IMR-90 (cell line): Measurements from ENCODE around the gene VSX2.

Experiments used
- CTCF ChIP-seq: conservative IDR thresholded peaks from 2 replicates; pipeline ENCODE4 v1.5.1; 2012; ENCODE audit warnings: mild to moderate bottlenecking, low read depth, low read length, improper control_type of control experiment
- MAZ ChIP-seq: IDR thresholded peaks from 2 replicates; pipeline ENCODE4 v1.6.1; 2012; ENCODE audit warnings: low read depth, mild to moderate bottlenecking, low read length, improper control_type of control experiment, moderate library complexity, borderline replicate concordance

DNA sequence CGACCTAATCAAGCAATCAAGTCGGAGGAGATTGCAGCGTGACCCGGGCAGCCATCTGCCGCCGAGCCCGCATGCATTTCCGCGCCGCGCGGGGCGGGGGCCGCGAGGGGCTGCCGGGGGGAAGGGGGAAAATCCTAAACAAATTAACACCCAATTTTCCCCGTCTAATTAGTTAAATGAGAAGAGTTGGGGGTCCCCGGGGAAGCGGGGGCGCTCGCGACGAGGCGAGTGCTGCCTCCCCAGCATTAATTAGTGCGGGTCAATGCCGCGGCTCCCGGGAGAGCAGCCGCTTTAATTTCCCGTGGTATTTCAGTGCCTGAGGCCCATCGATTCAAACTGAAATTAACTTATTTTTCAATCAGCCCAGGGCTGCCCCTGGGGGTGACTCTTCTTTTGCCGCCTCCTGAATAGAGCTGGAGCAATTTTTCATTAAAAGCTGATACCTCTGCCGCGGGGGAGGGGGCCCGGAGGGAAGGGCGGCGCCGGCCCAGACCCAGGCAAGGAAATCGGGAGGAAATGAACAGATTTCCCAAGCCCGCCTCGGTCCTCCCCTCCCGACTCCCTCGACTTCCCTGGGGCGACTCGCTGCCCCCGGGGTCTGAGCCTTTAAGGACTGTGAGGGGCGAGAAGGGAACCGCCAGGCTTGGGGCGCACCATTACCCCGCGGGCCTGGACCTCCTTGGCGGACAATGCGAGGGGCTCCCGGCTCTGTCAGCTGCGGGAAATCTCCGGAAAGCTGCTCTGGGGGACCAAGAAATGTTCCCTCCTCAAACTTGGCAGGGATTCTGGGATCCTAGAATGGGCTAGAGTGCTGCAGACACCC lies 18.9 kb downstream of the VSX2 start:
- TF ChIP-seq CTCF: no peak
- TF ChIP-seq MAZ: no peak
